NCI-H1092 treated with DMSO at 0.1 percent for 48 hours (cell line): ENCODE results near the gene PRKCZ.
"Not testable (repeated sequence)": the region's sequence is repeated elsewhere in the genome, so short reads cannot be mapped to it uniquely, and the experiment has no call there.

Experiments used
- DNase-seq: peaks from one replicate; lab custom pipeline; 2025; lab: John Stamatoyannopoulos, UW

Gene PRKCZ

GRCh38 chr1:2115702-2116341 lies 65.6 kb downstream of the PRKCZ start:
- no peak for DNase-seq

GRCh38 chr1:2119886-2120285 lies 69.7 kb downstream of the PRKCZ start:
- no peak for DNase-seq

GRCh38 chr1:2121101-2121691 lies 71.0 kb downstream of the PRKCZ start:
- no peak for DNase-seq

GRCh38 chr1:2121794-2122193 lies 71.6 kb downstream of the PRKCZ start:
- not testable (repeated sequence) for DNase-seq

- DNase-seq, result no peak
Observed at GRCh38 chr1:2124446-2125198, 74.4 kb downstream of the PRKCZ start.

- DNase-seq, result no peak
Observed at GRCh38 chr1:2125350-2126211, 75.4 kb downstream of the PRKCZ start.

- DNase-seq, result no peak
Observed at GRCh38 chr1:2126331-2127186, 76.3 kb downstream of the PRKCZ start.

- DNase-seq, result no peak
Observed at GRCh38 chr1:2127187-2128145, 77.3 kb downstream of the PRKCZ start.

GRCh38 chr1:2128189-2128901 lies 78.1 kb downstream of the PRKCZ start:
- no peak for DNase-seq

GRCh38 chr1:2129256-2129943 lies 79.2 kb downstream of the PRKCZ start:
- no peak for DNase-seq

GRCh38 chr1:2130156-2130555 lies 79.9 kb downstream of the PRKCZ start:
- DNase-seq, result no peak

- DNase-seq, result no peak
Observed at GRCh38 chr1:2130871-2131289, 80.7 kb downstream of the PRKCZ start.

GRCh38 chr1:2132222-2133038 lies 82.2 kb downstream of the PRKCZ start:
- peak; percentile 18 for DNase-seq

GRCh38 chr1:2133039-2133878 lies 83.0 kb downstream of the PRKCZ start:
- DNase-seq, result peak; percentile 38

GRCh38 chr1:2133879-2134215 lies 83.6 kb downstream of the PRKCZ start:
- no peak for DNase-seq

- no peak for DNase-seq
Observed at GRCh38 chr1:2134266-2134620, 84.0 kb downstream of the PRKCZ start.

- DNase-seq, result no peak
Observed at GRCh38 chr1:2134621-2135307, 84.6 kb downstream of the PRKCZ start.
